ENCODE results near the gene ABI3BP.

The ABI3BP gene

DNA sequence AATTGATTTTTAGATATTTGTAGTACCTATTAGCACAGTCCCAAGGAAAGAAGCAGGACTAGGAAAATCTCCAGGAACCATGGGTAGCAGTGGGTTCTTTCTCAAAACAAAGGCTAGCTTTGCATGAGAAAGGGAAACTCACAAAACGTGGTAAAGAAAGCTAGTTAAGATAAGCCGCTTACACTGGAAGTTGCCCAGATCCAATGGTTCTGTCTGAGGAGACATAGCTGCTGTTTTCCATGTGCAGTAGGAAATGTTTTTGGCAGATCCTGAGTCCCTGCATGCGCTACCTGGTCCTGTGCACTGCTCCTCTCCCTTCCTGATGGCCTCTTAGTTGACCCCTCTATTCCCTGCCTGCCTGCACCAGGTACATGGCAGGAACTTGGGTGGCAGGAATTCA is 223.5 kb downstream of the ABI3BP start:
- no peak for DNase-seq
- Histone ChIP-seq H3K4me3 (ENCODE audit: low read depth, low read length) (no peak overlapping the region), H3K27ac (no peak overlapping the region), H3K27me3 (replicated peaks) (no peaks in the 10 kb centered on the region), H3K36me3 (replicated peaks) (no peaks in the 10 kb centered on the region)
- TF ChIP-seq, protein P1, sequence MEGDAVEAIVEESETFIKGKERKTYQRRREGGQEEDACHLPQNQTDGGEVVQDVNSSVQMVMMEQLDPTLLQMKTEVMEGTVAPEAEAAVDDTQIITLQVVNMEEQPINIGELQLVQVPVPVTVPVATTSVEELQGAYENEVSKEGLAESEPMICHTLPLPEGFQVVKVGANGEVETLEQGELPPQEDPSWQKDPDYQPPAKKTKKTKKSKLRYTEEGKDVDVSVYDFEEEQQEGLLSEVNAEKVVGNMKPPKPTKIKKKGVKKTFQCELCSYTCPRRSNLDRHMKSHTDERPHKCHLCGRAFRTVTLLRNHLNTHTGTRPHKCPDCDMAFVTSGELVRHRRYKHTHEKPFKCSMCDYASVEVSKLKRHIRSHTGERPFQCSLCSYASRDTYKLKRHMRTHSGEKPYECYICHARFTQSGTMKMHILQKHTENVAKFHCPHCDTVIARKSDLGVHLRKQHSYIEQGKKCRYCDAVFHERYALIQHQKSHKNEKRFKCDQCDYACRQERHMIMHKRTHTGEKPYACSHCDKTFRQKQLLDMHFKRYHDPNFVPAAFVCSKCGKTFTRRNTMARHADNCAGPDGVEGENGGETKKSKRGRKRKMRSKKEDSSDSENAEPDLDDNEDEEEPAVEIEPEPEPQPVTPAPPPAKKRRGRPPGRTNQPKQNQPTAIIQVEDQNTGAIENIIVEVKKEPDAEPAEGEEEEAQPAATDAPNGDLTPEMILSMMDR (IDR thresholded peaks at IDR 0.05; ENCODE audit: low read depth, low read length, missing control alignments) = no peak
- in situ Hi-C loops (cut with HindIII; ENCODE audit: low pct_ligation_motif_present, low sequenced_read_pairs) = no loop called here

DNA sequence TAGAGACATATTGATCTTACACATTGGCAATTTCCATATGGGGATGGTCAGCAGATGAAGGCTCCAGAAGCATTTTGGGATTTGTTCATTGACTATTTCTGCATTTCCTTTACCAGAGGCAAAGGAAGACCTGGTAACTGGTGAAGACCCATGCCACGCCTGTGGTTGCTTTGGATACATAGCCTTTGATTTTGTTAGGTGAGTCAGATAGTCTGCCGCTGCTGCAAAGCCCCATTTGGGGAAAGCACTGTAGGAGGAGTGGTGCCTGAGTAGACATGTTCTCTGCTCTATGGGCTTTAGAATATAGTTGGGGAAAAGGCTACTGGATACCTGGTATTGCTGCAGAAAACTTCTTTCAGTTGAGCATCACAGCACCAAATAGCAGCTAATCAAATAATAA is 227.2 kb downstream of the ABI3BP start:
- TF ChIP-seq, protein P1 (IDR thresholded peaks at IDR 0.05; ENCODE audit: low read depth, low read length, missing control alignments) = no peak
- Histone ChIP-seq H3K27ac (no peak overlapping the region), H3K36me3 (replicated peaks) (no peaks in the 10 kb centered on the region), H3K27me3 (replicated peaks) (no peaks in the 10 kb centered on the region), H3K4me3 (ENCODE audit: low read depth, low read length) (no peak overlapping the region)
- in situ Hi-C loops (cut with HindIII; ENCODE audit: low pct_ligation_motif_present, low sequenced_read_pairs) = no loop called here
- DNase-seq = no peak

DNA sequence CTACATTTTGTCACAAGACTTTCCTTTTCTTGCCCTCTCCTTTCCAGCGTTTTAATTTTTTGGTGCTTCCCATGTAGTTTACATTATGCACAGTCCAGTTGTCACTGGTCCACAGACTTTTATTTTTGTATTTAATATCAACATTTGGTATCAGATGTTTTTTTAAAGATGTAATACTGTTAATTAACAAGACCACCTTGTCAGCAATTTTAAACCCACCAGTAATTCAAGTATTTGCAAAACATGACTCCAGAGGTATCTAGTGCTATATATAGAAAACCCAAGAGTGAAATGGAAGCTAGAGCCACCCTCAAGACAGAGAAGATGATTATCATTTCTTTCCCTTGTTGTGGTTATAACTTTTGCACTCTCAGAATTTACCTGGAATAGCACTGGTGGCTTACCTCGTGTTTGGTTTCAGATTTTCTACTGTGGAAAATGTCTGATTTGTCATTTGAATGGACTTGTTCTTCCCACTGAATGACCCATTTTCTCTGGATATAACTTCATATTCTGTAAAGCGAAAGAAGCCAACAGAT is 227.7 kb downstream of the ABI3BP start:
- Histone ChIP-seq H3K27me3 (replicated peaks) (no peaks in the 10 kb centered on the region), H3K27ac (no peak overlapping the region), H3K4me3 (ENCODE audit: low read depth, low read length) (no peak overlapping the region), H3K36me3 (replicated peaks) (no peaks in the 10 kb centered on the region)
- TF ChIP-seq, protein P1 (IDR thresholded peaks at IDR 0.05; ENCODE audit: low read depth, low read length, missing control alignments) = no peak
- in situ Hi-C loops (cut with HindIII; ENCODE audit: low pct_ligation_motif_present, low sequenced_read_pairs) = no loop called here
- DNase-seq = no peak

DNA sequence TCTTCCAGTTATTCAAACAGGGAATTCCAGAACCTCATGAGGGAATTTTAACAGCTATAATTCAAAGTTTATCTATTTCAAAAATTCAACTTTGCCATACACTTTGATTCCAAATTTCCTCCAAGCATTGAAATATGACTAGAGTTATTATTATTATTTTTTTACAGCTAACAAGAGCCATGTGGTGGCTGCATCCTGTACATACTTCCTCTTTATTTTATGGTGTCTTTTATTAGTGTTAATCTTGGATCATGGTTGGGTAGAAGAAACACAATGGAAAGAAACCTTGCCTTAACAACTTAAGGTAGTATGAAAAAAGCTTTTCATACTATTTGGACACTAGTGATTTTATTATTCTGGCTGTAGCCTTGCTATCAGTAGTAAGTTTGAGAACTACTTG is 231.3 kb downstream of the ABI3BP start:
- Histone ChIP-seq H3K36me3 (replicated peaks) (no peaks in the 10 kb centered on the region), H3K4me3 (ENCODE audit: low read depth, low read length) (no peak overlapping the region), H3K27me3 (replicated peaks) (no peaks in the 10 kb centered on the region), H3K27ac (no peak overlapping the region)
- no peak for DNase-seq
- in situ Hi-C loops (cut with HindIII; ENCODE audit: low pct_ligation_motif_present, low sequenced_read_pairs) = no loop called here
- TF ChIP-seq, protein P1 (IDR thresholded peaks at IDR 0.05; ENCODE audit: low read depth, low read length, missing control alignments) = no peak

DNA sequence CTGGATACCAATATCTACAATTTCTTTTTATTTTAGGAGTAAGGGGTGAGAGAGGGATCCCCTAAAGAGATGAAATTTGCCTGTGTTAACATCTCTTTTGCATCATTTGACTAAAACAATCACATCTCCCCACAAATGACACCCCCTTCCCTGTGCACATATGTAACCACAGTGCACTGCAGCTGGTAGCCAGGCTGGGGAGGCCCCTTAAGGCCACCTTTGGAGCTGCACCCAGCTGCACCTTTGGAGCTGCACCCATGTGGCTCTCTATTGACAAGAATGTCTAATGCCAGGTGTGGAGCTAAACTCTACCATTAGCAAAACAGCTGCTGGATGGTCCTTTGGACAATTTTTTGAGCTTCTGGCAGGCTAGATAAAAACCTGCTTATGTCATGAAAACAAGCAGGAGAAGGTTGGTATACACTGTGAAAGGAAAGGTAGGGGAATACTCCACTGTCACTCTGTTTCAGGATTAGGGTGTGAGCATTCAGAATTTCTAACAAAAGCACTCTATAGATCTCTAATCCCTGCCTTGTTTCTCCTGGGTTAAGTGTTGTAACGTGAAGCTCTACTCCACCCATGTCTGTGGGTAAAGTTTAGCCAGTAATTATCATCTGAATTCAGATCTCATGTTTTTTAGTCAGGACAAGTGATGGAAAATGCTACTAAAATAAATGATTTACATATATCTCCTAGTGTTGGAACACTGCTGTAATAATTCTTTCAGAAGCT is 231.8 kb downstream of the ABI3BP start:
- no peaks in the 10 kb centered on the region for H3K27me3 ChIP-seq (replicated peaks)
- in situ Hi-C loops (cut with HindIII; ENCODE audit: low pct_ligation_motif_present, low sequenced_read_pairs) = no loop called here
- no peak for DNase-seq
- TF ChIP-seq, protein P1 (IDR thresholded peaks at IDR 0.05; ENCODE audit: low read depth, low read length, missing control alignments) = peak; percentile 53
- H3K4me3 ChIP-seq (ENCODE audit: low read depth, low read length) = no peak overlapping the region
- H3K36me3 ChIP-seq (replicated peaks) = no peaks in the 10 kb centered on the region
- H3K27ac ChIP-seq = no peak overlapping the region

DNA sequence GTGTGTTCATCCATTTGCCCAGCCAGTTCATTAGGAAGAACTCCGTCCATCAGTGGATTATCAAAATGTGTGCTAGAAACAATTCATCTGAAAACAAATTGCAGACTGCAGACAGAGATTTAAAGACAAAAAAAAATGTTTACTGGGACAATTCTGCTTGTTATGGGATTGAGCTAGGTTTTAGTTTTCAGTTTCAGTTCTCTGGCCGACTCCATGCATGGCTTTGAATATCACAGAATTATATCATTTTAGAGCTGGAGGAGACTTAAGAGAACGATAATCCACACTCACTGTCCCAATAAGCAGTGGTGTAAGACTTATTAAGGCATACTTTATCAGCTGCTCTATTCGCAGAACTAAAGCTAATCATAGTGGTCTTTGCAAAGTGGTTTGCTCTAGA is 232.8 kb downstream of the ABI3BP start:
- no peak for DNase-seq
- in situ Hi-C loops (cut with HindIII; ENCODE audit: low pct_ligation_motif_present, low sequenced_read_pairs) = no loop called here
- no peak overlapping the region for H3K27ac ChIP-seq

More for the DNA sequence above, 232.8 kb downstream of the ABI3BP start:
- Histone ChIP-seq H3K27me3 (replicated peaks) (no peaks in the 10 kb centered on the region), H3K4me3 (ENCODE audit: low read depth, low read length) (no peak overlapping the region), H3K36me3 (replicated peaks) (no peaks in the 10 kb centered on the region)
- TF ChIP-seq, protein P1 (IDR thresholded peaks at IDR 0.05; ENCODE audit: low read depth, low read length, missing control alignments) = no peak
